Keratinocyte (primary cell): ENCODE results near the gene GLTP.

Experiments used
- EZH2 ChIP-seq: IDR thresholded peaks from one replicate; pipeline ENCODE4 v1.6.1; 2012; ENCODE audit warnings: inconsistent platforms, mild to moderate bottlenecking, low read length, moderate library complexity
- TF ChIP-seq, protein P1 (sequence below), 3 experiments: IDR thresholded peaks in 1 of 3; conservative IDR thresholded peaks in 1 of 3; optimal IDR thresholded peaks in 1 of 3; 2 replicates in 2 of 3; 3 replicates in 1 of 3; pipeline versions ENCODE3 to v1.5.1; 2011; ENCODE audit warnings: low read length in 3 of 3, mild to moderate bottlenecking in 3 of 3, moderate library complexity in 2 of 3, control low read depth in 1 of 3, inconsistent platforms in 1 of 3; ENCODE audit not compliant: insufficient read depth in 2 of 3; ENCODE audit errors: extremely low read depth in 1 of 3

- TF ChIP-seq EZH2 = no peak
- TF ChIP-seq, protein P1, sequence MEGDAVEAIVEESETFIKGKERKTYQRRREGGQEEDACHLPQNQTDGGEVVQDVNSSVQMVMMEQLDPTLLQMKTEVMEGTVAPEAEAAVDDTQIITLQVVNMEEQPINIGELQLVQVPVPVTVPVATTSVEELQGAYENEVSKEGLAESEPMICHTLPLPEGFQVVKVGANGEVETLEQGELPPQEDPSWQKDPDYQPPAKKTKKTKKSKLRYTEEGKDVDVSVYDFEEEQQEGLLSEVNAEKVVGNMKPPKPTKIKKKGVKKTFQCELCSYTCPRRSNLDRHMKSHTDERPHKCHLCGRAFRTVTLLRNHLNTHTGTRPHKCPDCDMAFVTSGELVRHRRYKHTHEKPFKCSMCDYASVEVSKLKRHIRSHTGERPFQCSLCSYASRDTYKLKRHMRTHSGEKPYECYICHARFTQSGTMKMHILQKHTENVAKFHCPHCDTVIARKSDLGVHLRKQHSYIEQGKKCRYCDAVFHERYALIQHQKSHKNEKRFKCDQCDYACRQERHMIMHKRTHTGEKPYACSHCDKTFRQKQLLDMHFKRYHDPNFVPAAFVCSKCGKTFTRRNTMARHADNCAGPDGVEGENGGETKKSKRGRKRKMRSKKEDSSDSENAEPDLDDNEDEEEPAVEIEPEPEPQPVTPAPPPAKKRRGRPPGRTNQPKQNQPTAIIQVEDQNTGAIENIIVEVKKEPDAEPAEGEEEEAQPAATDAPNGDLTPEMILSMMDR (optimal IDR thresholded peaks at IDR 0.05 in 1 of 3, IDR thresholded peaks at IDR 0.05 in 1 of 3, conservative IDR thresholded peaks at IDR 0.05 in 1 of 3; ENCODE audit: extremely low read depth in 1 of 3, insufficient read depth in 2 of 3, low read length in 3 of 3) = no peak
Observed at GRCh38 chr12:109824731-109825130, 55.6 kb downstream of the GLTP start.
